IPS-20b (cell line): ENCODE data around the gene UNC5CL.
A peak's percentile ranks its signal among the peaks of the same experiment; 100 is the strongest.

ENCODE experiments used
- H3K27ac ChIP-seq: one replicate; pipeline ENCODE4 v1.5.1; 2013; ENCODE audit warnings: low read length
- H3K27me3 ChIP-seq: 2 replicates; pipeline ENCODE4 v1.6.1; 2013; ENCODE audit warnings: mild to moderate bottlenecking, low read length, inconsistent platforms; ENCODE audit not compliant: insufficient read depth
- H3K36me3 ChIP-seq: 2 replicates; pipeline ENCODE4 v1.6.1; 2013; ENCODE audit warnings: low read depth, mild to moderate bottlenecking, inconsistent platforms, low read length, moderate library complexity; ENCODE audit not compliant: insufficient read depth
- H3K4me1 ChIP-seq: 2 replicates; pipeline ENCODE4 v1.6.1; 2013; ENCODE audit warnings: mild to moderate bottlenecking, control low read depth, inconsistent platforms, low read length, moderate library complexity; ENCODE audit not compliant: insufficient read depth
- H3K4me3 ChIP-seq: 2 replicates; pipeline ENCODE4 v1.5.1; 2013; ENCODE audit warnings: mild to moderate bottlenecking, low read length, inconsistent platforms
- H3K9ac ChIP-seq: 2 replicates; pipeline ENCODE4 v1.6.1; 2013; ENCODE audit warnings: low read depth, mild to moderate bottlenecking, inconsistent platforms, low read length, moderate library complexity
- H3K9me3 ChIP-seq: 2 replicates; pipeline ENCODE4 v1.6.1; 2013; ENCODE audit warnings: mild to moderate bottlenecking, low read depth, low read length, inconsistent platforms; ENCODE audit not compliant: insufficient read depth

UNC5CL gene

GRCh38 chr6:41073968-41074691 is 35.1 kb upstream of the UNC5CL start:
- Histone ChIP-seq H3K9ac (peak overlapping the region; percentile 99; the same call in 1 of the 2 replicates), H3K27me3 (no peaks in the 10 kb centered on the region), H3K4me3 (peak overlapping the region; percentile 80), H3K36me3 (peaks cover 37% of the 10 kb centered on the region), H3K27ac (peak overlapping the region; percentile 75), H3K9me3 (no peaks in the 10 kb centered on the region), H3K4me1 (peaks cover 21% of the 10 kb centered on the region; the same call in 1 of the 2 replicates)

- Histone ChIP-seq H3K36me3 (peaks cover 37% of the 10 kb centered on the region), H3K9me3 (no peaks in the 10 kb centered on the region), H3K4me1 (peaks cover 21% of the 10 kb centered on the region; the same call in 1 of the 2 replicates), H3K27me3 (no peaks in the 10 kb centered on the region), H3K9ac (peak overlapping the region; percentile 99), H3K4me3 (peak overlapping the region; percentile 80), H3K27ac (peak overlapping the region; percentile 83)
Measured at GRCh38 chr6:41073203-41073967, 34.4 kb upstream of the UNC5CL start.

DNA sequence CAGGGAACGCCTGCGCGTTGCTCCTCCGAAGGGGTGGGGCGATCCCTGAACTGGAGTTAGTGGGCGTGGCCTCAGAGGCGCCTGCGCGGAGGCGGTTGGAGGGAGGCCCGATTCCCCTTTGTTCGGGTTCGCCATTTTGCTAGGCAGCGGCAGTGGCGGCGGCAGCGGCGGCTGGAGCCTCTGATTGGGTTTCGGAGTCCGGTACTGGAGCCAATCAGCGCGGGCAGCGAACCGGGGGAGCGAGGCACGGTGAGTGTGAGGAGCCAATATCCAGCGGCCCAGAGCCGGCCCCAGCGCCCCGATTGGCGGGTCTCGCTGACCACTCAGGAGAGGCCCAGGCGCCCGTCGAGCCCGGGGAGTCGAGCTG is 33.8 kb upstream of the UNC5CL start, which contains the start of gene NFYA:
Gene NFYA (plus strand): TSS at position 139 of the 367 bp plus-strand sequence. CDS start 6,116 bp downstream, outside the sequence.
- Histone ChIP-seq H3K9me3 (no peaks in the 10 kb centered on the region), H3K4me1 (peaks cover 21% of the 10 kb centered on the region; the same call in 1 of the 2 replicates), H3K27ac (peak within 1 kb of the TSS; percentile 99), H3K4me3 (peak within 1 kb of the TSS; percentile 84), H3K36me3 (peaks cover 37% of the 10 kb centered on the region), H3K27me3 (no peaks in the 10 kb centered on the region), H3K9ac (peak within 1 kb of the TSS; percentile 99)

DNA sequence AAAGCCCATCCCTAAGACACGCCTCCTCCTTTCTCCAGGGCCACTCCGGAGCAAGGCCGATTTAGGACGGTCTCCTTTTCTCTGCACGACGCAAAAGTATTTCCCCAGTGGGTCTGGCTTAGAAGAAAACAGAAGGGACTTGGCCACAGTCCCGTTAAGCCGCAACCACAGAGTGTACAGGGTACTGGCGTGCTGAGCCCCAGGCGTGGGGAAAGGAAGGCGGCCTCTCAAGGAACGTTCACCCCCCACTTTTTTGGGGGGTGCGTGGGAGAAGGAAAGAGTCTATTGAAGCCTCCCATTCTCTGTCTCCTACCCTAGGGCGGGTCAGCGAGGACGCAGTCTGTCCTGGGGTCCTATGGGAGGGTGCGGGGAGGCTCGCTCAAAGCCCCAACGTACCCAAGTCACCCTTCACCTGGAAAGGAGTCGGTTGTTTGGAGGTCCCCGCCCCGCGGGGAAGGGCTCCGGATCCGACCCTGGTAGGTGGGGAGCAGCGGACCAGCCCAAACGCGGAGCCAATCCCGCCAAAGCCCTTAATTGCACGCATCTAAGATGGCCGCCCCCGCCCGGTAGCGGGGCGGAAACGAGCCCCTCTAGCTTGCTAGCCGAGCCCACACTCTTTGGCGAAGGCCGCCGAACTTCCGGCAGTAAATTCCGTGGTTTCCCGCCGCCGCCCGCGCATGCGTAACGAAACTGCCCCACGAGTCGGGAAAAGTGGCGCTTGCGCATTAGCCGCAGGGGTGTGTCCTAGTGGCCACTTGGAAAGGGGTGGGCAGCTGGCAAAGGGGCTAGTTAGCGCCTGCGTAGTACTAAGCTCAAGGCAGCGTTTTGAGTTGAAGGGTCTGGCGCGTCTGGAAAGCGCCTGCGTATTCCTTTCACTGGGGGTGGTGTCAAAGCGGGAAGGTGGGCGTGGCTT is 33.2 kb upstream of the UNC5CL start, which contains the start of gene OARD1:
Gene OARD1 (minus strand): TSS at position 434 of the 913 bp plus-strand sequence. CDS start 722 bp downstream, outside the sequence.
- Histone ChIP-seq H3K9ac (peak within 1 kb of the TSS; percentile 99), H3K36me3 (peaks cover 44% of the 10 kb centered on the region), H3K4me3 (peak within 1 kb of the TSS; percentile 84), H3K27ac (peak within 1 kb of the TSS; percentile 99), H3K4me1 (peaks cover 21% of the 10 kb centered on the region; the same call in 1 of the 2 replicates), H3K27me3 (no peaks in the 10 kb centered on the region), H3K9me3 (no peaks in the 10 kb centered on the region)

GRCh38 chr6:41071501-41071922 is 32.5 kb upstream of the UNC5CL start:
- Histone ChIP-seq H3K27ac (peak overlapping the region; percentile 99), H3K27me3 (no peaks in the 10 kb centered on the region), H3K4me1 (peaks cover 21% of the 10 kb centered on the region; the same call in 1 of the 2 replicates), H3K9ac (peak overlapping the region; percentile 99), H3K4me3 (peak overlapping the region; percentile 84), H3K36me3 (peaks cover 49% of the 10 kb centered on the region), H3K9me3 (no peaks in the 10 kb centered on the region)

GRCh38 chr6:41066867-41067304 is 27.9 kb upstream of the UNC5CL start:
- no peaks in the 10 kb centered on the region for H3K9me3 ChIP-seq
- H3K27me3 ChIP-seq: no peaks in the 10 kb centered on the region
- peaks cover 77% of the 10 kb centered on the region for H3K36me3 ChIP-seq
- H3K9ac ChIP-seq: no peak overlapping the region
- no peak overlapping the region for H3K27ac ChIP-seq
- H3K4me1 ChIP-seq: peaks cover 9% of the 10 kb centered on the region; the same call in 1 of the 2 replicates
- H3K4me3 ChIP-seq: no peak overlapping the region

GRCh38 chr6:41065550-41066026 is 26.6 kb upstream of the UNC5CL start:
- Histone ChIP-seq H3K9ac (no peak overlapping the region), H3K36me3 (peaks cover 83% of the 10 kb centered on the region), H3K4me3 (no peak overlapping the region), H3K9me3 (no peaks in the 10 kb centered on the region), H3K27ac (no peak overlapping the region), H3K27me3 (no peaks in the 10 kb centered on the region), H3K4me1 (peaks cover 4% of the 10 kb centered on the region; the same call in 1 of the 2 replicates)

DNA sequence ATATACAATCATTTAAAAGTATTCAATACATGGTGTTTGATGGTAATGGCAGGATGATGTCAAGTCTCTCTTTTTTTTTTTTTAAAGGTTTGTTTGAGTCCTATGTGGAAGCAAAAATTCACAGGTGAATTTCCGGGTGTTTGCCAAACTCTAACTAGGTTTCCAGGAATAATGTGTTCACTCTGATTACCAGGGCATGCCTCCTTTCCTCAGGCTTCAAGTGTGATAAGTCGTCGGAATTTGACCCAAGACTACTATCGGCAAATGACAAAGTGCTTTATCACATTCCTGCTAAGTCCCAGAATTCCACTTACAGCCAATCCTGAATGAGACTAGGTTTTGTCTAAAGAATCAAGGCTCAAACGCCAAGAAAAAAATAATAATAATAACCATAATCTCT is 25.8 kb upstream of the UNC5CL start:
- no peaks in the 10 kb centered on the region for H3K27me3 ChIP-seq
- no peak overlapping the region for H3K27ac ChIP-seq
- H3K4me1 ChIP-seq: no peaks in the 10 kb centered on the region
- no peak overlapping the region for H3K9ac ChIP-seq
- no peaks in the 10 kb centered on the region for H3K9me3 ChIP-seq
- H3K36me3 ChIP-seq: peaks cover 75% of the 10 kb centered on the region
- H3K4me3 ChIP-seq: no peak overlapping the region

DNA sequence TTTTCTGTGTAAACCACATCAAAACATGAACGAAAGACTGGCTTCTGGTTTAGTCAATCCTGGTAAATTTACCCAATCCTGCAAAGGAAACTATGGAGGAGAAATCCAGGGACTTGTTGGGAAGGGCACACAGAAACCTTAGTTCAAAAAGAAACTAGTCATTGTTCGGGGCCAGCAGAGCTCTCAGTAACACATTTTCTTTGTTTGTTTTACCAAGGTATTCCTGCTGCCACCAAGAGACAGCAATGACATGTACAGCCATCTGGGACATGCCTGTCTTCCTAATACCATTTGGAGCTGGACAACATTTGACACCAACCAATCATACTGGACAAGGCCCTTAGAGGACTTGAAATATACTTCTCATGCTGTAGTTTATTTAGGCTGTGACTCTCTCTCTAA is 24.9 kb upstream of the UNC5CL start:
- Histone ChIP-seq H3K36me3 (peaks cover 67% of the 10 kb centered on the region), H3K4me3 (no peak overlapping the region), H3K27me3 (no peaks in the 10 kb centered on the region), H3K4me1 (0 out of 2 replicates have a peak, but pooled peaks cover 4% of the 10 kb centered on the region), H3K9ac (no peak overlapping the region), H3K9me3 (no peaks in the 10 kb centered on the region), H3K27ac (no peak overlapping the region)

- H3K27me3 ChIP-seq: no peaks in the 10 kb centered on the region
- no peak overlapping the region for H3K27ac ChIP-seq
- H3K9ac ChIP-seq: no peak overlapping the region
- no peaks in the 10 kb centered on the region for H3K9me3 ChIP-seq
- H3K36me3 ChIP-seq: peaks cover 48% of the 10 kb centered on the region
- 0 out of 2 replicates have a peak, but pooled peaks cover 8% of the 10 kb centered on the region for H3K4me1 ChIP-seq
- no peak overlapping the region for H3K4me3 ChIP-seq
Measured at GRCh38 chr6:41062056-41062455, 23.0 kb upstream of the UNC5CL start.
